ENCODE data around the gene OR2A5. TPM values are rescaled to one million over a fixed set of nuclear protein-coding genes. Genes with fewer than 3 reads are reported as not detected.

Gene OR2A5
- total and polyA plus RNA-seq, 3 experiments from 2014 or later = not detected

Other genes with a start within 250 kb of the OR2A5 start
- 10 to 100 TPM; 11.8 to 13.6 TPM for gene TCAF1, start 146.8 kb upstream of the OR2A5 start, total RNA-seq
- gene TCAF1, start 146.8 kb upstream of the OR2A5 start, polyA plus RNA-seq = 15.0 TPM
- not detected for gene OR2F2, start 113.7 kb upstream of the OR2A5 start, total RNA-seq
- not detected for gene OR2F2, start 113.7 kb upstream of the OR2A5 start, polyA plus RNA-seq
- not detected for gene OR2F1, start 94.1 kb upstream of the OR2A5 start, total RNA-seq
- not detected for gene OR2F1, start 94.1 kb upstream of the OR2A5 start, polyA plus RNA-seq
- not detected for gene OR6B1, start 48.6 kb upstream of the OR2A5 start, total RNA-seq
- gene OR6B1, start 48.6 kb upstream of the OR2A5 start, polyA plus RNA-seq = not detected
- gene OR2A25, start 20.9 kb downstream of the OR2A5 start, total RNA-seq = not detected
- gene OR2A25, start 20.9 kb downstream of the OR2A5 start, polyA plus RNA-seq = not detected
- gene OR2A12, start 37.3 kb downstream of the OR2A5 start, total RNA-seq = not detected
- not detected for gene OR2A12, start 37.3 kb downstream of the OR2A5 start, polyA plus RNA-seq
- gene OR2A2, start 60.6 kb downstream of the OR2A5 start, total RNA-seq = not detected
- gene OR2A2, start 60.6 kb downstream of the OR2A5 start, polyA plus RNA-seq = not detected
- not detected for gene OR2A14, start 74.2 kb downstream of the OR2A5 start, total RNA-seq
- not detected for gene OR2A14, start 74.2 kb downstream of the OR2A5 start, polyA plus RNA-seq
- gene CTAGE4, start 134.5 kb downstream of the OR2A5 start, total RNA-seq = 1 to 10 TPM; 1.4 to 1.8 TPM
- 0.15 TPM for gene CTAGE4, start 134.5 kb downstream of the OR2A5 start, polyA plus RNA-seq
- gene ARHGEF35, start 146.9 kb downstream of the OR2A5 start, total RNA-seq = 1 to 10 TPM; 4.0 to 5.3 TPM
- 1.6 TPM for gene ARHGEF35, start 146.9 kb downstream of the OR2A5 start, polyA plus RNA-seq
- not detected for gene OR2A42, start 190.7 kb downstream of the OR2A5 start, total RNA-seq
- gene OR2A42, start 190.7 kb downstream of the OR2A5 start, polyA plus RNA-seq = not detected
- 1 to 10 TPM; 1.1 to 1.7 TPM for gene OR2A7, start 215.8 kb downstream of the OR2A5 start, total RNA-seq
- gene OR2A7, start 215.8 kb downstream of the OR2A5 start, polyA plus RNA-seq = 0.45 TPM
- gene CTAGE8, start 220.3 kb downstream of the OR2A5 start, total RNA-seq = under 1 TPM; 0.58 to 0.77 TPM
- 0.60 TPM for gene CTAGE8, start 220.3 kb downstream of the OR2A5 start, polyA plus RNA-seq